HG03457 (cell line): ENCODE measurements around the gene SERGEF.

ENCODE experiments used
- ATAC-seq: cut with Tn5 transposase; IDR thresholded peaks from one replicate; pipeline ENCODE4 v1.9.1; 2021; ENCODE audit warnings: moderate number of reproducible peaks; ENCODE audit not compliant: unreplicated experiment

The SERGEF gene

GRCh38 chr11:17792161-17792560 lies 220.7 kb downstream of the SERGEF start:
- no peak for ATAC-seq

GRCh38 chr11:17791144-17791543 lies 221.7 kb downstream of the SERGEF start:
- ATAC-seq, result no peak

- no peak for ATAC-seq
Measured at GRCh38 chr11:17790453-17790852, 222.4 kb downstream of the SERGEF start.

GRCh38 chr11:17788084-17788483 lies 224.8 kb downstream of the SERGEF start:
- no peak for ATAC-seq

- no peak for ATAC-seq
Measured at GRCh38 chr11:17786824-17787525, 225.9 kb downstream of the SERGEF start.

GRCh38 chr11:17783878-17784277 lies 229.0 kb downstream of the SERGEF start:
- ATAC-seq, result no peak

- ATAC-seq, result no peak
Measured at GRCh38 chr11:17782603-17783337, 230.1 kb downstream of the SERGEF start.

- no peak for ATAC-seq
Measured at GRCh38 chr11:17782145-17782544, 230.7 kb downstream of the SERGEF start.

GRCh38 chr11:17781626-17782025 lies 231.2 kb downstream of the SERGEF start:
- no peak for ATAC-seq

- ATAC-seq, result no peak
Measured at GRCh38 chr11:17781221-17781620, 231.6 kb downstream of the SERGEF start.

GRCh38 chr11:17780668-17781067 lies 232.2 kb downstream of the SERGEF start:
- ATAC-seq, result no peak

GRCh38 chr11:17779861-17780594 lies 232.8 kb downstream of the SERGEF start:
- ATAC-seq, result no peak

GRCh38 chr11:17778956-17779860 lies 233.6 kb downstream of the SERGEF start:
- ATAC-seq, result no peak

GRCh38 chr11:17778352-17778751 lies 234.5 kb downstream of the SERGEF start:
- no peak for ATAC-seq

GRCh38 chr11:17777738-17778091 lies 235.1 kb downstream of the SERGEF start:
- no peak for ATAC-seq

GRCh38 chr11:17777086-17777737 lies 235.6 kb downstream of the SERGEF start:
- no peak for ATAC-seq

GRCh38 chr11:17776212-17776875 lies 236.5 kb downstream of the SERGEF start:
- no peak for ATAC-seq

GRCh38 chr11:17775507-17776211 lies 237.2 kb downstream of the SERGEF start:
- ATAC-seq, result no peak

GRCh38 chr11:17775035-17775348 lies 237.9 kb downstream of the SERGEF start:
- no peak for ATAC-seq
